HEK293T (cell line): ENCODE results near the gene PSMA5.

ENCODE experiments used
- CTCF ChIA-PET: fragments of 350-600 bp; formaldehyde crosslinking; extraction: SDS; loops from one replicate; lab custom pipeline; 2021; ENCODE audit warnings: antibody characterized with exemption, inconsistent platforms; lab: Yijun Ruan, JAX
- POLR2A ChIA-PET: fragments of 350-600 bp; formaldehyde crosslinking; extraction: SDS; loops from one replicate; lab custom pipeline; 2020; ENCODE audit warnings: antibody characterized with exemption, inconsistent platforms; lab: Yijun Ruan, JAX
- DNase-seq: peaks from one replicate; pipeline ENCODE4 v3.0.0; 2012; ENCODE audit warnings: mixed read lengths; ENCODE audit errors: extremely low spot score
- ARNT ChIP-seq: fragments of 450-650 bp; IDR thresholded peaks from 2 replicates; pipeline ENCODE4 v1.6.1; 2017; ENCODE audit warnings: mild to moderate bottlenecking
- CTBP1 ChIP-seq: fragments of 450-650 bp; IDR thresholded peaks from 2 replicates; pipeline ENCODE4 v1.6.1; 2016; ENCODE audit warnings: borderline replicate concordance
- ELF4 ChIP-seq: fragments of 450-650 bp; IDR thresholded peaks from 2 replicates; pipeline ENCODE4 v1.6.1; 2017; ENCODE audit warnings: antibody characterized with exemption
- FOXA1 ChIP-seq: fragments of 450-650 bp; IDR thresholded peaks from 2 replicates; pipeline ENCODE4 v1.6.1; 2016; ENCODE audit warnings: mild to moderate bottlenecking
- FOXK2 ChIP-seq: fragments of 450-650 bp; IDR thresholded peaks from 2 replicates; pipeline ENCODE4 v1.6.1; 2016; ENCODE audit warnings: mild to moderate bottlenecking
- FOXM1 ChIP-seq: fragments of 450-650 bp; IDR thresholded peaks from 2 replicates; pipeline ENCODE4 v1.6.1; 2017; ENCODE audit warnings: mild to moderate bottlenecking, borderline replicate concordance
- HDGF ChIP-seq: fragments of 450-650 bp; IDR thresholded peaks from 2 replicates; pipeline ENCODE4 v1.6.1; 2017; ENCODE audit warnings: antibody characterized with exemption, borderline replicate concordance
- L3MBTL2 ChIP-seq: fragments of 450-650 bp; conservative IDR thresholded peaks from 2 replicates; pipeline ENCODE4 v1.6.1; 2016; ENCODE audit warnings: mild to moderate bottlenecking
- LEF1 ChIP-seq: fragments of 450-650 bp; IDR thresholded peaks from 2 replicates; pipeline ENCODE4 v1.6.1; 2017; ENCODE audit warnings: mild to moderate bottlenecking, borderline replicate concordance
- PKNOX1 ChIP-seq: fragments of 450-650 bp; IDR thresholded peaks from 2 replicates; pipeline ENCODE4 v1.6.1; 2016
- SP1 ChIP-seq: fragments of 450-650 bp; IDR thresholded peaks from 2 replicates; pipeline ENCODE4 v1.6.1; 2017
- SUZ12 ChIP-seq: fragments of 450-650 bp; IDR thresholded peaks from 2 replicates; pipeline ENCODE4 v1.6.1; 2016; ENCODE audit warnings: mild to moderate bottlenecking
- TARDBP ChIP-seq: fragments of 450-650 bp; IDR thresholded peaks from 2 replicates; pipeline ENCODE4 v1.6.1; 2016
- ZNF384 ChIP-seq: fragments of 450-650 bp; IDR thresholded peaks from 2 replicates; pipeline ENCODE4 v1.6.1; 2016

PSMA5 gene

GRCh38 chr1:109350655-109351054, 75.6 kb downstream of the PSMA5 start:
- no peak for TF ChIP-seq CTBP1
- TF ChIP-seq HDGF = no peak
- no peak for TF ChIP-seq SUZ12
- TF ChIP-seq LEF1 = no peak
- no peak for TF ChIP-seq L3MBTL2
- no peak for TF ChIP-seq ZNF384
- TF ChIP-seq FOXA1 = no peak
- ChIA-PET POLR2A (no interaction called here), CTCF (no interaction called here)
- DNase-seq = no peak

GRCh38 chr1:109350182-109350581, 76.1 kb downstream of the PSMA5 start:
- TF ChIP-seq HDGF (no peak), ARNT (no peak), SUZ12 (no peak), L3MBTL2 (no peak), FOXK2 (no peak), FOXM1 (no peak), CTBP1 (no peak), TARDBP (no peak), ZNF384 (no peak), PKNOX1 (no peak), SP1 (no peak), ELF4 (no peak), FOXA1 (no peak), LEF1 (no peak)
- CTCF ChIA-PET = no interaction called here
- POLR2A ChIA-PET = no interaction called here
- DNase-seq = no peak
